DND-41 (cell line): ENCODE data around the gene LSMEM2.

Experiments
- CTCF ChIP-seq: IDR thresholded peaks from 2 replicates; pipeline ENCODE4 v1.5.1; 2012; ENCODE audit warnings: borderline replicate concordance, low read length, moderate library complexity, mild to moderate bottlenecking; ENCODE audit not compliant: poor library complexity, severe bottlenecking; ENCODE audit errors: extremely low read depth
- EZH2 ChIP-seq: IDR thresholded peaks from 3 replicates; pipeline ENCODE4 v1.6.1; 2012; ENCODE audit warnings: borderline replicate concordance, low read depth, mild to moderate bottlenecking, moderate library complexity, low read length, inconsistent platforms; ENCODE audit not compliant: severe bottlenecking

- no peak for TF ChIP-seq CTCF
- no peak for TF ChIP-seq EZH2
Observed at GRCh38 chr3:50237754-50238548, 40.9 kb upstream of the LSMEM2 start.
